Measurements from ENCODE around the gene FAM200A.
"Not testable (repeated sequence)": the region's sequence is repeated elsewhere in the genome, so short reads cannot be mapped to it uniquely, and the experiment has no call there.

GRCh38 chr7:99568770-99569169, 16.9 kb upstream of the FAM200A start:
- TF ChIP-seq, protein P1, sequence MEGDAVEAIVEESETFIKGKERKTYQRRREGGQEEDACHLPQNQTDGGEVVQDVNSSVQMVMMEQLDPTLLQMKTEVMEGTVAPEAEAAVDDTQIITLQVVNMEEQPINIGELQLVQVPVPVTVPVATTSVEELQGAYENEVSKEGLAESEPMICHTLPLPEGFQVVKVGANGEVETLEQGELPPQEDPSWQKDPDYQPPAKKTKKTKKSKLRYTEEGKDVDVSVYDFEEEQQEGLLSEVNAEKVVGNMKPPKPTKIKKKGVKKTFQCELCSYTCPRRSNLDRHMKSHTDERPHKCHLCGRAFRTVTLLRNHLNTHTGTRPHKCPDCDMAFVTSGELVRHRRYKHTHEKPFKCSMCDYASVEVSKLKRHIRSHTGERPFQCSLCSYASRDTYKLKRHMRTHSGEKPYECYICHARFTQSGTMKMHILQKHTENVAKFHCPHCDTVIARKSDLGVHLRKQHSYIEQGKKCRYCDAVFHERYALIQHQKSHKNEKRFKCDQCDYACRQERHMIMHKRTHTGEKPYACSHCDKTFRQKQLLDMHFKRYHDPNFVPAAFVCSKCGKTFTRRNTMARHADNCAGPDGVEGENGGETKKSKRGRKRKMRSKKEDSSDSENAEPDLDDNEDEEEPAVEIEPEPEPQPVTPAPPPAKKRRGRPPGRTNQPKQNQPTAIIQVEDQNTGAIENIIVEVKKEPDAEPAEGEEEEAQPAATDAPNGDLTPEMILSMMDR (IDR thresholded peaks at IDR 0.05), result not testable (repeated sequence)
- not testable (repeated sequence) for TF ChIP-seq POLR2A (IDR thresholded peaks at IDR 0.05)

Data from adrenal gland (tissue), 5 donors.